NCI-H2107 (cell line): Measurements from ENCODE around the gene AKR1B1.
A peak's percentile ranks its signal among the peaks of the same experiment; 100 is the strongest.
"Not testable (repeated sequence)": the region's sequence is repeated elsewhere in the genome, so short reads cannot be mapped to it uniquely, and the experiment has no call there.

Experiments used
- DNase-seq: peaks from one replicate; lab custom pipeline; 2025; lab: John Stamatoyannopoulos, UW

The AKR1B1 gene

DNA sequence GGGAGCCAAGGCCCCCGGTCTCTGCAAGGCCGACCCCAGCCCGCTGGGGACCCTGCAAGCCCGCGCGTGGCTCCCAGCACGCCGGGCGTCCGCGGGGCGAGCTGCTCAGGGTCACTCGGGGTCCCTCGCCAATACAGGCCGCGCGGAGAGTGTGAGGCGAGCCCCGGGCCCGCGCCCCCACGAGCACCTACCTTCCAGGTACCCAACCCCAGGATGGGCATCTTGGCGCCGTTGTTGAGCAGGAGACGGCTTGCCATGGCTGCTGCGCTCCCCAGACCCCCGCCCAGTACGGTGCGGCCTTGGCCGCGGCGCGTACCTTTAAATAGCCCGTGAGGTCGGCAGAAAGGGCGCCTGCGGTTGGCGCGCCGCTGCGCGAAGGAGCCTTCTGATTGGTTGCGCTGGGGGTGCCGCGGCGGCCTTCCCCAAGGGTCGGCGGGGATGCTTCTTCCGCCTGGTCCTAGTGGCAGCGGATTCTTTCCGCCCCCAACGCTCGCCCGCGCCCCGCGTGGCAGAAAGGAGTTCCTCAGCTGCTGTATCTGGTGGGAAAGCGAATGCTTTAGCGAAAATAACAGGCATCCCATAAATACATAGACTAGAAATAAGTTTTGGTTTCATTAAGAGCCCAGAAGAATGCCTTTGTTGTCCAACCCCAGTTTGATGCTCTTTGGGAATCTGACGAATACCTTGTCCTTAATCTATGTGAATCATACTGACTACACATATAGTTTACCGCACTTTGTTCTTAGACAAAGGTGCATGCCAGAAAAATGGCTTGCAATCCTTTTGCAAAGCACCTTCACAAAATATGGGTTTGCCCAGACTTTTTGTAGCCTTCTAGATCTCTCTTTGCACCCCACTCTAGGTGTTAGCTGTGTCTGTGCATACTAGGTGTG is at the start of gene AKR1B1:
TSS of gene AKR1B1 (minus strand) at position 295 of the 893 bp plus-strand sequence. CDS start at position 257, 38 bp downstream.
- peak; percentile 79 for DNase-seq

DNA sequence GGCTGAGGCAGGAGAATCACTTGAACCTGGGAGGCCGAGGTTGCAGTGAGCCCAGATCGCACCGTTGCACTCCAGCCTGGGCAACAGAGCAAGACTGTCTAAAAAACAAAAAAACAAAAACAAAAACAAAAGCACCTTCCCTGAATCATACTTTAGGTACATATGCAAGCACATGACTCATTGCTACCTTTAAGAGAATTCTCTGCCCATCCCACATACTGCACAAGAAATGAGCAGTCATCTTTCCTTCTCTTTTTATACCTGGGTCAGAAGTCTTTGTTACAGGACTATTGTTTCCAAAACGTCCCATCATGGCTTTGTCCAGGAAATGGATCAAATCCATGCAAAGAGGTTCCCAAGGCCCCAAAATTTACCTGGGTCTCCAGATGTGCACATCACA is 47.0 kb upstream of the AKR1B1 start:
- no peak for DNase-seq

DNA sequence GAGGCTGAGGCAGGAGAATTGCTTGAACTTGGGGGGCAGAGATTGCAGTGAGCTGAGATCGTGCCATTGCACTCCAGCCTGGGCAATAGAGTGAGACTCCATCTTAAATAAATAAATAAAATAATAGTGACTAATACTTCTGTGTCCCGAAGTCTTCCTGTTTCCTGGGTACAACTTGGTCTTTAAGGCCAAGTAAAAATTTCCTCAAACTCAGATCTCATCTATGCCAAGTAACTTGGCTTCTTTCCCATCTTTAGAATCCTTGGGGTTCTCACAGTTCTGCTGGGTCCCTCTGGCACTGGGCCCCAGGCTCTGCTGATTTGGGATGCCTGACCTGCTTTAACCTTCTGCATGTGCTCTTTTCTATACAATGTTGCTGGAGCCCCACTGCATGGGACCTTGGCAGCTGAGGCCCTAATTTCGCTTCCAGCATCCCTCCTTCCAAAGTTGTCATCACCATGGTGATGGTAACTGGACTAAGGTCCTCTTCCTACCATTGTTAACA is 45.8 kb upstream of the AKR1B1 start:
- no peak for DNase-seq

DNA sequence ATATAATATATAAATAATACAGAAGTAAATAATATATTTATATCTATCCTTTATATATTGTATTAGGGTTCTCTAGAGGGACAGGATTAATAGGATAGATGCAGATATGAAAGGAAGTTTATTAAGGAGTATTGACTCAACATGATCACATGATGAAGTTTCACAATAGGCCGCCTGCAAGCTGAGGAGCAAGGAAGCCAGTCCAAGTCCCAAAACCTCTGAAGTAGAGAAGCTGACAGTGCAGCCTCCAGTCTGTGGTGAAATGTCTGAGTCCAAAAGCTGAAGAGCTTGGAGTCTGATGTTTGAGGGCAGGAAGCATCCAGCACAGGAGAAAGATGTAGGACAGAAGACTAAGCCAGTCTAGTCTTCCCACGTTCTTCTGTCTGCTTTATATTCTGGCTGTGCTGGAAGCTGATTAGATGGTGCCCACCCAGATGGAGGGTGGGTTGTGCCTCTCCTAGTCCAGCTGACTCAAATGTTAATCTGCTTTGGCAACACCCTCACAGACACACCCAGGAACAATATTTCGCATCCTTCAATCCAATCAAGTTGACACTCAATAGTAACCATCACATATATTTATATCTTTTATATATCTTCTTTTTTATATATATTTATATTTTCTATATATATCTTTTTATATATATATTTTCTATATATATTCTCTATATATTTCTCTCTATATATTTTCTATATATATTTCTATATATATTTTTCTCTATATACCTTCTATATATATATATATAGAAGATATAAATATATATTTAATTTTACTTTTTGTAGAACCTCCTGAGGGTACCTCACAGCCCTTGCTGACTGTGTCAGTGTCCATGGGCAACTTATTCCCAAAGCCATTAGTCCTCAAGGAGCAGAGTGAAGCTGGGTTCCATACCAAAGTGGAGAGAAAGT is 43.8 kb upstream of the AKR1B1 start:
- no peak for DNase-seq

DNA sequence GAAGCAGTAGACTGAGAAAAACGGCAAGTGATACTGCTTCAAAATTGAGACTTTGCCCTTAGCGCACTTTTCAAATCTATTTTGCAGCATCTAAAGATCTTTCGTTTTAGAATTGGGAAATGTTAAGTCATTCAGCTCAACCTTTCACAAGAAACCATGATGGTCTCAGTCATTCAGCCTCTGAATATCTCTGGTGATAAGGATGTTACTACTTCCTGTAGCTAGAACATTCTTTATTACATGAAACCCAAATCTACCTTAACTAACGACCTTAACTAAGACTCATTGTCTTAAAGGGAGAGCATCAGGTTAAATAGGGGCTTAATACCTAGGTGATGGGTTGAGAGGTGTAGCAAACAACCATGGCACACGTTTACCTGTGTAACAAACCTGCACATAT is 42.1 kb upstream of the AKR1B1 start:
- no peak for DNase-seq

DNA sequence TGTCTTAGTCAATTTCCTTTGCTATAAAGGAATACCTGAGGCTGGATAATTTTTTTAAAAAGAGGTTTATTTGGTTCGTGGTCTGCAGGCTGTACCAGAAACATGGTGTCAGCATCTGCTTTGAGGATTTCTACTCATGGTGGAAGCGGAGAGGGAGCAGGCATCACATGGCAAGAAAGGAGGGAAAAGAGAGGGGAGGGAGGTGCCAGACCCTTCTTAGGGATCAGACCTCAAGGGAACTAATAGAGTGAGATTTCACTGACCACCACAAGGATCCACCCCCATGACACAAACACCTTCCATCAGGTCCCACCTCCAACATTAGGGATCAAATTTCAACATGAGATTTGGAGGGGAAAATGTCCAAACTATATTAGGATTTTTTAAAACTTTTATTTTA is 41.5 kb upstream of the AKR1B1 start:
- DNase-seq: no peak

DNA sequence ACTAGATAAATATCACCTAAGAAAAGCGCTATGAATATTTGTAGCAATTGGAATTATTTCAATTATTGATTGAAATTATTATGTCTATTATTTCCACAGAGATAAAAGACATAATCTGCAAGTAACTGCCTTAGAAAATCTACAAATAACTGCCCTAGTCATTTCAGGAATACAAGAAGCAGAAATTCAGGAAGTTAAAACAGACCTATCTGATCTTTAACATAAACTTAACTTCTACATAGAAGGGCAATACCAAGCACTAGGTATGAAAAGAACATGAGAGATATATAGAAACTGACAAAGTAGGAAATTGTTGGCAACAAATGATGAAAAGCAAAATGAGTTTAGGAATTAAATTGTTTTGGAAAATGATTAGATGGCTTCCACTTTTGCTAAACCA is 36.6 kb upstream of the AKR1B1 start:
- no peak for DNase-seq

DNA sequence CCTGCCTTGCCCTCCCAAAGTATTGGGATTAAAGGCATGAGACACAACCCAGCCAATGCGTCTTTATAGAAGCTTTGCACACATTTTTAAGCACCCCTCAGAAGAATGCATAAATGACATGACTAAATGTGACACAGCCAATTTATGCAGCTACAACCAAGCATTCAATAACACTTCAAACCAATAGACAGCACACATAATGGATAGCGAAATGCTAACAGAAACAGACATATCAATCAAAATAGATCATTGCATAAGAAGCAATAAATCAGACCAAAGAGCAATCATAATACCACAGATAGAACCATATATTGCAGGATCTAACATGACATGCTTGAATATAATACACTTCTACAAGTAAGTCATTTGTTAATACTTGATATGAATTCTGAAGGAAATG is 34.2 kb upstream of the AKR1B1 start:
- DNase-seq: no peak

DNA sequence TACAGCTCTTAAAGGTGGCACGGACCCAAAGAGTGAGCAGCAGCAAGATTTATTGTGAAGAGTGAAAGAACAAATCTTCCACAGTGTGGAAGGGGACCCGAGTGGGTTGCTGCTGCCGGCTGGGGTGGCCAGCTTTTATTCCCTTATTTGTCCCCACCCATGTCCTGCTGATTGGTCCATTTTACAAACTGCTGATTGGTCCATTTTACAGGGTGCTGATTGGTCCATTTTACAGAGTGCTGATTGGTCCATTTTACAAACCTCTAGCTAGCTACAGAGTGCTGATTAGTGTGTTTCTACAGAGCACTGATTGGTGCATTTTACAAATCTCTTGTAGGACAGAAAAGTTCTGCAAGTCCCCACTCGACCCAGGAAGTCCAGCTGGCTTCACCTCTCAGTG is 28.8 kb upstream of the AKR1B1 start:
- not testable (repeated sequence) for DNase-seq

DNA sequence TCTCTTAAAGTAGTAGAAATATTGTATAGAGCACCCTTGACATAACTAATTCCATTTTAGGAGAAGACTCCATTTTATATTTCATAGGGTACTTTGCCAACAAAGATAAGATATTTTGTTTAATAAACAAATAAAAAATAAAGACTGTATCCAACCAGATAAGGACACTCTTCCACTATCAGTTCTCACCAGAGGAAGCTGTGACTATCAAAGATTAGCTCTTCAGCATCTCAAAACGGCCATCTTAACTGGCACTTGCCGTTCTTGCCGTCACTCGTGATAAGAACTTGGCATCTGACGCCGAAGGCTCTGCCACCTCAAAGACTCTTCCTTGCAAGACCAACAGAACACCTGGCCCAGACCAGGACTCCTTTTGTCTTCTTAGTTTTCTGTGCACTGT is 26.3 kb upstream of the AKR1B1 start:
- no peak for DNase-seq

DNA sequence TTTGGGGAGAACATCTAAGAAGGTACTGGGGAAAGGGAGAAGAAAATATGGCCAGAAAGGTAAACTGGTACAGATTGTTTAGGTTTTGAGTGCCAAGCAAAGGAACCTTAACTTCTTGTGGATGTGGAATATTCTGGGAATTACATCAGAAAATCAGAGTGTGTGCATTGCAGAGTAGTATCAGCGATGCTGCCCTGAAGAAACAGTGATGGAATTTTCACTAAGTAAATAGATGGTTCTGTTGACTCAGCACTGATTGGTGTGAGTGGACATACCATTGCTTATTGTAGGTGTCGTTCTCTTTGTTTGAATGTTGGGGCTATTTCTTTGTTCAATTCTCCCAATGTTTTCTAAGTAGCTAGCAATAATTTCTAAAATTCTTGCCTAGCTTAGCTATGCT is 24.4 kb upstream of the AKR1B1 start:
- DNase-seq: no peak

DNA sequence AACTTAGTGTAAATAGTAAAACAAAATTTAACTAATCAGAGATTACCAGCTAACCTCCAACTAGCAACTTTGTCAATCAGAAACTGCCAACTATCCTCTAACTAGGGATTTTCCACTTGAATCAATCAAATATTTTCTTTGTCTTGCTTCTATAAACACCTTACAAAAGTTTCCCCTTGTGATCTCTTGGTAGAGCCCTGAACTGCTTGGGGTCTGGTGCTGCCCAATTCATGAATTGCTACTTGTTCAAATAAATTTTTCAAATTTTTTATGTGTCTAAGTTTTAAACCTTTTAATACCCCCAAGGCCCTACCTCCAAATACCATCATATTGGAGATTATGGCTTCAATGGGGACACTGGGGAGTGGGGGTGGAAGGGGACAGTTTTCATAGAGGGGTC is 24.0 kb upstream of the AKR1B1 start:
- no peak for DNase-seq

DNA sequence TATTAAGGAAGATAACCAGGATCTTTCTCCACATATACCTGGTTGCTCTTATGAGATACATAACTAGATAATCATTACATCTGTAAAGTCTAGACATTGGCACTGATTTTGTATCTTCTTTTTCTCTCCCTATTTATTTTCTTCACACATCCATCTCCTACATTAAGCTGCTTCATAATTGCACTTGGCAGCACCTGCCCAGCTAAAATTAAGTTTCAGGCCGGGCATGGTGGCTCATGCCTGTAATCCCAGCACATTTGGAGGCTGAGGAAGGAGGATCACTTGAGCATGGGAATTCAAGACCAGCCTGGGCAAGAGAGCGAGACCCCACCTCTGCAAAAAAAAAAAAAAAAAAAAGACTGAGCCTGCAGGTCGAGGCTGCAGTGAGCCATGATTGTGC is 22.3 kb upstream of the AKR1B1 start:
- DNase-seq: no peak

DNA sequence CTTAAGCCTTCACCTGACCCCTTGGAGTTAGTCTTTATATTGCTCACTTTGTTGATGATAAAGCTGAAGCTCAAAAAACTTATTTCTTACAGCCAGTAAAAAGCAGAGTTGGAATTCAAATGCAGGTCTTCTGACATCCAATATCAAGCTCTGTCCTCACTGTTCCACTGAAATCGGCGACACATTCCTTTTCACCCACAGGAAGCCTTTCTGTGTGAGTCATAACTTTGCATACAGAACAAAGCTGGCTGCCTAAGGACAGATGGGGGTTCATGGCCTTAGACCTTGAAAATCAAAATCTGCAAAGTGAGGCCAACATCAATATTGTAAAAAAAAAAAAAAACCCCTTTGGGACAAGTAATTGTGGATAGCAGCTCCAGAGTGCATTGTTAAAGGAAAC is 21.8 kb upstream of the AKR1B1 start:
- no peak for DNase-seq

DNA sequence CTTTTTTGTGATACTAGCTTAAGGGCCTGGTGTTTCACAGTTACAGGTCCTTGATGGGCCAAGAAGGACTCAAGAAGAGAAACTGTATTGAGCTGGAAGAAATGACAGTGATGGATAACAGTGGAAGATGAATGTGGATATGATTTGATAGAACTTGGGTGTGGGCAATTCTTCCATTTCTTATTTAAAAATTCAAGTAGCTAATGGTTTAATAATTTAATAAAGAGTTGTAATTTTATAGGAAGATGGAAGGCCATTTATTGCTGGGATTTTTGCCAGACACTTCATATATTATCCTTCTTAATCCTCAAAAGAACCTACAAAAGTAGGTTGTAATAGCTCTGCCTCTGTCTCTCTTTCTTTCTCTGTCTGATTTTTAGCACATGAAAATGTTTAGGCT is 21.3 kb upstream of the AKR1B1 start:
- DNase-seq: no peak

DNA sequence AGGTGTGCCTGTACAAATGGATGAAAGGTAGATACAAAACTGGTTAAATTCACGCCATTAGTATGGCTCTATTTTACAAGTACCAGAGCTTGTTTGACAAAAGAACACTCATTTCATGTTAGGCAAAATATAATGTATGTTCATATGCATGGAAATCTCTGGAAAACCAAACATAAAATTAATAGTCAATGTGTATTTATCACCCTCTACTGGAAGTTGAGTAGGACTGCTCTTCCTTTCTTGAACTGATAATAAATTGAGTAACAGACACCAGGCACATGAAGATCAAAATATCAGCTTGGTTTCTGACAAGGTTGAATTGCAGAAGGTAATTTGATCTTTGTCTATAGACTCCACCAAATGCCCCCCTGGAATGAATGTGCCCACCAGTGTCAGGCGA is 19.8 kb upstream of the AKR1B1 start:
- no peak for DNase-seq

DNA sequence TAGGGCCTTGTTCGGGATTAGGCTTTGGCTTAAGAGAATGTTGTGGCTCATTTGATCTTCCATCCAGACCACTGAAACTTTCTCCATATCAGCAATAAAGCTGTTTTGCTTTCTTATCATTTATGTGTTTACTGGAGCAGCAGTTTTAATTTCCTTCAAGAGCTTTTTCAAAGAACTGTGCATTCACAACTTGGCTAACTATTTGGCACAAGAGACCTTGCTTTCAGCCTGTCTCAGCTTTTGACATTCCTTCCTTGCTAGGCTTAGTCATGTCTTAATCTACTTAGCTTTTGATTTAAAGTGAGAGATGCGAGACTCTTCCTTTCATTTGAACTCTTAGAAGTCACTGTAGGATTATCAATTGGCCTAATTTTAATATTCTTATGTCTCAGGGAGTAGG is 19.1 kb upstream of the AKR1B1 start:
- no peak for DNase-seq

DNA sequence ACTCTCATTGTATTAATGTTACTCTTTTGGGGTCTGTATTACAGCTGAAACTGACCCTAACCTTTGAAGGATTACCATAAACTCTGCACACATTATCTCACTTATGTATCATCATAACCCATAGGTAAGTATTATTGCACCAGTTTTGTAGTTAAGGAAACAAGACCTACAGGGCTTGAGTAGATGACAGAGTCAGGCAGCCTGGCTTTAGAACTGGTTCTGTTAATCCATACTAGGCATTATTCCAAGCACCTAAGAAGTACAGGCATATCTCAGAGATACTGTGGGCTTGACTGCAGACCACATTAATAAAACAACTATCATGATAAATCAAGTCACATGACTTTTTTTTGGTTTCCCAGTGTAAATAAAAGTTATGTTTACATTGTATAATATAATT is 17.1 kb upstream of the AKR1B1 start:
- no peak for DNase-seq

DNA sequence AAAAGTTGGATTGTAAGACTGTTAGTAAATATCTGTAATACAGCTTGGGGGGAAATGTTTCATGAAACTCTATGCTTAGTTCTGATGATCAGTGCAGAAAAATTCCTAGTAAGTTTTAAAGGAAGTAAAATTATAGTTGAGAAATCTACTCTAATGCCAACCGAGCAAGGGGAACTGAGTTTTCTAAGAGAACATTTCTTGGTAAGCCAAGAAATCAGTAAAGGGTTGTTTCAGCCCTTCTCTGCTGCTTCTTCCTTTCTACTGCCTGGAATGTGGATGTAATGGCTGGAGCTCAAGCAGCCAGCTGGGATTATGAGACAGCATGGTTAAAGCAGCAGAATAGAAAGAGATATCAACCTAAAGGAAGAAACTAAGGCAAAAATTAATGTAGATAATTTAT is 15.9 kb upstream of the AKR1B1 start:
- DNase-seq: no peak

DNA sequence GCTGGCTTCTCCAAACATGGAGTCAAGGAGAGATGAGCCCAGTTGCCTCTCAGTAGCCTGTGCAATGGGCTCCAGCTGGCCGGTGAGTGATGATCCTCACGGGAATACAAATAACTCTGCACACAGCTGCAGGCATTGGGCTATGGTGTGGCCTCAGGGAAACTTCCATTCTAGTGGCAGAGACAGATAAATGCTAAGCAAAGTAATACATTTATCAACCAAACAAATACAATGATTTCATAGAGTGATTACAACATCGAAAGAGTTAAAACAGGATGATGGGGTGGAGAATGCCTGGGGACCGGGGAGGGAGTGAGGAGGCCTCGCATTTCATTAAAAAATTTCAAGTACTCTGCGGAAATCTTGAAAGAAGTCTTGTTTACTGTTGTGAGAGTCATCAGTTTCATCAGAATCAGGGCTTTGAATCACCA is 15.0 kb upstream of the AKR1B1 start:
- DNase-seq: no peak

DNA sequence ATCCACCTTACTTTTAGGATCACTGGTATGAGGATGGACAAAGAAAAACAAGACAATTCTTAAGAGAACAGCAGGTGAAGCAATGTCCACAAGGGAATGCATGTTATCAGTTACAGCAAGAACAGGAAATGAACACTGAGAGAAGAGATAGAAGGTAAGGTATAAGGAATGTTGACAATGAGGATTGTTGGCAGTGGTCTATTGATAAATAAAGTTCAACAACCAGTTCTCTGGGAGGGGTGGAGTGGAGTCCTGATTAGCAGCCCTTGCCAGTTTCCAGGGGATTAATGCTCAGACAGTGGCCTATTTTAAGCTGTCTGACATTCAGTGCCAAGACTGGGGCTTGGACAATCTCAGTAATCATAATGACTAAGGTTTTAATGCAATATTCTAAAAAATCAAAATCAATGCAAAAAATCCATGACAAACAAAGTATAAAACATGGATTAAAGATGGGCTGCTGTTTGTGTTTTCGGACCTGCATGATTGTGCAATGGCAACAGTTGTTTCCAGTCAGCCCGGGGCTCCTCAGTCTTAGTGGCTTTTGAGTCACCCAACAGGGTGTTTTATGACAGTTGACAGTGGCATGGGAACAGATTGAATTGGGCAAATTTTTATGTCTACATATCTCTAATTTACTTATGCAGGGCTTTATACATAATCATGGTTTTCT is 13.8 kb upstream of the AKR1B1 start:
- no peak for DNase-seq

DNA sequence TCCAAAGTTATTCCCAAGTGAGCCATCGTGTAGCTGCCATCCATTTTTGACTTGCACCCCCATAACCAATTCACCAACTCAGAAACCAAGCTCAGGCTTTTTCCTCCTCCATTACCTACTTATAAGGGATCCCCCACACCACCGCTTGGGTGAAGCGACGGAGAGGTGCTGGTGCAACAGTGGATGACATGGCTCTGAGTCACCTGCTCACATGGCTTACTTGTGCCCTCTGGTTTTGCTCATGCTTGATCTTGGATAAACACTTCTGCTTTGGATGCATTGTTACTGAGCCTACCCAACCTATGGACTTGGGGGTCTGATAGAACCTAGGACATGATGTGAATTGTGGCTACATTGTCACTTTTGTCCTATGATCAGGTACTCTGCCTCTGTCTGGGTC is 12.0 kb upstream of the AKR1B1 start:
- DNase-seq: no peak
